ENCODE data around the gene PATL2.
"Not testable (repeated sequence)": the region's sequence is repeated elsewhere in the genome, so short reads cannot be mapped to it uniquely, and the experiment has no call there.

The PATL2 gene
- 72.0 to 76.3 reads per million in 2 donors for total RNA-seq

DNA sequence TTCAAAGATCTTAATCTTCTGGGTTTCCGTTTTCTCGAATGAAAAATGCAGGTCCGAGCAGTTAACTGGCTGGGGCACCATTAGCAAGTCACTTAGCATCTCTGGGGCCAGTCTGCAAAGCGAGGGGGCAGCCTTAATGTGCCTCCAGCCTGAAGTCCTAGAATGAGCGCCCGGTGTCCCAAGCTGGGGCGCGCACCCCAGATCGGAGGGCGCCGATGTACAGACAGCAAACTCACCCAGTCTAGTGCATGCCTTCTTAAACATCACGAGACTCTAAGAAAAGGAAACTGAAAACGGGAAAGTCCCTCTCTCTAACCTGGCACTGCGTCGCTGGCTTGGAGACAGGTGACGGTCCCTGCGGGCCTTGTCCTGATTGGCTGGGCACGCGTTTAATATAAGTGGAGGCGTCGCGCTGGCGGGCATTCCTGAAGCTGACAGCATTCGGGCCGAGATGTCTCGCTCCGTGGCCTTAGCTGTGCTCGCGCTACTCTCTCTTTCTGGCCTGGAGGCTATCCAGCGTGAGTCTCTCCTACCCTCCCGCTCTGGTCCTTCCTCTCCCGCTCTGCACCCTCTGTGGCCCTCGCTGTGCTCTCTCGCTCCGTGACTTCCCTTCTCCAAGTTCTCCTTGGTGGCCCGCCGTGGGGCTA lies at the start of gene PATL2, which contains the start of gene B2M:
Gene PATL2, minus strand, starts transcription at position 228 of the 647 bp plus-strand sequence. CDS start 34,833 bp downstream, outside the sequence.
Gene B2M, plus strand, starts transcription at position 422 of the 647 bp plus-strand sequence. Its CDS starts 30 bp downstream, at position 452.
- peak; percentile 75 for DNase-seq

DNA sequence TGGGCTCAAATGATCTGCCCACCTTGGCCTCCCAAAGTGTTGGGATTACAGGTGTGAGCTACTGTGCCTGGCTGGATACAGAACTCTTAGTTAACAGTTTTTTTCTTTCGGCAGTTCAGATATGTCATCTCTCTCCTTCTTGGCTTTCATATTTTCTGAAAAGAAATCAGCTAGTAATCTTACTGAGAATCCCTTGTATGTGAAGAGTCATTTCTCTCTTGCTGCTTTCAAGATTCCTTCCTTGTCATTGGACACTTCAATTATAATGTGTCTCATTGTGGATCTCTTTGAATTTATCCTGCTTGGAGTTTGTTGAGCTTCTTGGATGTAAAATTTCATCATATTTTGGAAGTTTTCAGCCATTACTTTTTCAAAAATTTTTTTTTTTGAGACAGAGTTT lies 42.2 kb upstream of the PATL2 start:
- no peak for DNase-seq

DNA sequence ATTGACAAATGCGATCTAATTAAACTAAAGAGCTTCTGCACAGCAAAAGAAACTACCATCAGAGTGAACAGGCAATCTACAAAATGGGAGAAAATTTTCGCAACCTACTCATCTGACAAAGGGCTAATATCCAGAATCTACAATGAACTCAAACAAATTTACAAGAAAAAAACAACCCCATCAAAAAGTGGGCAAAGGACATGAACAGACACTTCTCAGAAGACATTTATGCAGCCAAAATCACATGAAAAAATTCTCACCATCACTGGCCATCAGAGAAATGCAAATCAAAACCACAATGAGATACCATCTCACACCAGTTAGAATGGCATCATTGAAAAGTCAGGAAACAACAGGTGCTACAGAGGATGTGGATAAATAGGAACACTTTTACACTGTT lies 32.3 kb upstream of the PATL2 start:
- not testable (repeated sequence) for DNase-seq

DNA sequence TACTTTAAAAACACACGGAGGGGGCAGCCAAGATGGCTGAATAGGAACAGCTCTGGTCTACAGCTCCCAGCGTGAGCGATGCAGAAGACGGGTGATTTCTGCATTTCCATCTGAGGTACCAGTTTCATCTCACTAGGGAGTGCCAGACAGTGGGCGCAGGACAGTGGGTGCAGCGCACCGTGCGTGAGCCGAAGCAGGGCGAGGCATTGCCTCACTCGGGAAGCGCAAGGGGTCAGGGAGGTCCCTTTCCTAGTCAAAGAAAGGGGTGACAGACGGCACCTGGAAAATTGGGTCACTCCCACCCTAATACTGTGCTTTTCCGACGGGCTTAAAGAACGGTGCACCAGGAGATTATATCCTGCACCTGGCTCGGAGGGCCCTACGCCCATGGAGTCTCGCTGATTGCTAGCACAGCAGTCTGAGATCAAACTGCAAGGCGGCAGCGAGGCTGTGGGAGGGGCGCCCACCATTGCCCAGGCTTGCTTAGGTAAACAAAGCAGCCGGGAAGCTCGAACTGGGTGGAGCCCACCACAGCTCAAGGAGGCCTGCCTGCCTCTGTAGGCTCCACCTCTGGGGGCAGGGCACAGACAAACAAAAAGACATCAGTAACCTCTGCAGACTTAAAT lies 28.2 kb upstream of the PATL2 start:
- DNase-seq, result peak; percentile 14

DNA sequence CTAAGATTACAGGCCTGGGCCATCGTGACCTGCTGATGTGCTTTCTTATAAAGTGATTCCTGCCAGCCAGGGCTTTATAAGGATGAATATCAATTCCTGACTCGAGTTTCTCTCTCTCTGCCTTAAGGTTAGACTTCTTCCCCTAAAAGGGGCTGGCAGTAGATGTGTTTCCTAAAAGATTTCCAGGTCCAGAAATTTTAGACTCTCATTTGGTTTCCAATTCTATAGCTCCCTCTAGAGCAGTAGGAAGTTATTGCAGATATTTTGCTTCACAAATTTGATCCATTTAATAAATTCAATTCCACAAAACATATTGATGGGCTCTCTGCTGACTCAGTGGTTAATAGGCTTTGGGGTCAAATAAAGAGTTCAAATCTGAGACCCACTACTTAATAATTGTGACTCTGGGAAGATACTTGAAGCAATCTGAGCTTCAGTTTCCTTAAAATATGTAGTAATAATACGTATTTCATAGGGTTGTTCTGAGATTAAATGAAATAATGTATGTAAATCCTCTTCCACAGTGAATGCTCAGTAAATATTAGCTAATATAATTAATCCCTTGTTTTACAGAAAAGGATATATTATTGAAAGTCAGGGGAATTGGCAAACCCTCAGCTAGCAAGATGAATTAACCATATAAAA lies 27.3 kb upstream of the PATL2 start:
- no peak for DNase-seq

DNA sequence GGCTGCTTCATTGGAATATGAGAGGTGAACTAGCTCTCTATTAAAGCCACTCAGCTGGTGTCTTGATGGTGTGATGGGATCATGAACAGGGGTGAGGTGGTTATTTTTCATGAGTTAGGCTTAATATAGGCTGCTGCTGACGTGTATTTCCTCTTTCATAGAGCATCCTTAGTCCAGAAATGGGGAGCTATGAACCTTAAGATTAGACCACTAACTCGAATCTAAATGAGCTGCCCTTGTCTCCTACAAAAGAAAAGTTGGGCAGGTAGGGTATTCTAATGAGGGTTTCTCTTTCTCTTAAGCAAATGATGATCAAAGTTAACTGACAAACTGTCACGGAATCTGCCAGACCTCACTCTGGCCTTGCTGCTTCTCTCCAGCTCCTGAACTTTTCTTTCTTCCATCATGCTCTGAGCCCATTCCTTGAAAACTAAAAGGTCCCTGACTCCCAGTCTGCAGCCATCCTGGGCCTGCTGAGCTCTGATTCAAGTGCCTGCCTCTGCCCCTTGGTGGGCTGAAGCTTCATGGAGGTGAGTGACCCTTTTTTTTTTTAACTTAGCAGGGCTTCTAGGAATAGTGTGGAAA lies 25.1 kb upstream of the PATL2 start, which contains the start of gene TRIM69:
Gene TRIM69, plus strand, starts transcription at position 348 of the 585 bp plus-strand sequence. Its CDS starts 177 bp downstream, at position 525.
- DNase-seq, result no peak

DNA sequence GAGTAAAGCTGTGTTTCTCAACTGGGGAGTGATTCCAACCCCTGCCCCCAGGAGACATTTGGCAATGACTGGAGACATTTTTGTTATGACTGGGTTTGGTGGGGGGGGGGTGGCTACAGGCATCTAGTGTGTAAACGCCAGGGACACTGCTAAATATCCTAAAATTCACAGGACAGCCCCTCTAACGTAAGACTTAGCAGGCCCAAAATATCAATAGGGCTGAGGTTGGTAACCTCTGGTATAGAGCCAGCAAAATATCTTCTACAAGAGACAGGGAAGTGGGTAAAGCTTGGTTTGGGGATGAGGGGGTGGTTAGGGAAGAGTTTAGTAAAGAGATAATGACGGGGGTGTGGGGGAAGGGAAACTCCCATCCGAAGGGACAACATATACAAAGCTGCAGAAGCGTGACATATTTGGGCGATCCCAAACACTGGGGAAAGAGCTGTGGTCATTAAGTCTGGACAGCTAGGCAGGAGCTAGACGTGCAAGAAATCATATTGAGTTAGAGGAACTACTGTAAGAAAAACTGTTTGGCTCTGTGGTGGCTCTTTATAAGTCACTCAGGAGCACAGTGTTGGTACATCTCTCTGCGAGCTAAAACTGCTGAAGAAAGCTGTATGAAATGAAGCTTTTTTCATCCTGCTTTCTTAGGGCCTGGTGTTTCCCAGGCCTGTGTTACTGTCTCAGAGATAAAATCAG lies 24.5 kb upstream of the PATL2 start:
- no peak for DNase-seq

DNA sequence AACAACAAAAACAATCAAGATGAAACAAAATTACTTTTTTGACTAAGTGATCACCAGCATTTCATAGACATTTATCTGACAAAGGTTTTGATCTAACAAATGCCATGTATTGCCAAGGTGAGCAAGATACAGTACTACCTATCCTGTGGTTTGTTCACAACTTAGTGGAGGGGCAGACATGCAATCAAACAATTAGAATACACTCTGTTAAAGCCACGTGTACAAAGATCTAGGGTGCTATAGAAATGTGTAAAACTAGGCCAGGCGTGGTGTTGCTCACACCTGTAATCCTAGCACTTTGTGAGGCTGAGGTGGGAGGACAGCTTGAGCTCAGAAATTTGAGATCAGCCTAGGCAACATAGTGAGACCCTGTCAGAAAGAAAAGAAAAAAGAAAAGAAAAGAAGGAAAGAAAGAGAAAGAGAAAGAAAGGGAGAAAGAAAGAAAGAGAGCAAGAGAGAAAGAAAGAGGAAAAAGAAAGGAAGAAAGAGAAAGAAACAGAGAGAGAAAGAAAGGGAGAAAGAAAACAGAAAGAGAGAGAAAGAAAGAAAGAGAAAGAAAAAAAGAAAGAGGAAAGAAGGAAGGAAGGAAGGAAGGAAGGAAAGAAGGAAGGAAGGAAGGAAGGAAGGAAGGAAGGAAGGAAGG lies 23.8 kb upstream of the PATL2 start:
- DNase-seq, result no peak

DNA sequence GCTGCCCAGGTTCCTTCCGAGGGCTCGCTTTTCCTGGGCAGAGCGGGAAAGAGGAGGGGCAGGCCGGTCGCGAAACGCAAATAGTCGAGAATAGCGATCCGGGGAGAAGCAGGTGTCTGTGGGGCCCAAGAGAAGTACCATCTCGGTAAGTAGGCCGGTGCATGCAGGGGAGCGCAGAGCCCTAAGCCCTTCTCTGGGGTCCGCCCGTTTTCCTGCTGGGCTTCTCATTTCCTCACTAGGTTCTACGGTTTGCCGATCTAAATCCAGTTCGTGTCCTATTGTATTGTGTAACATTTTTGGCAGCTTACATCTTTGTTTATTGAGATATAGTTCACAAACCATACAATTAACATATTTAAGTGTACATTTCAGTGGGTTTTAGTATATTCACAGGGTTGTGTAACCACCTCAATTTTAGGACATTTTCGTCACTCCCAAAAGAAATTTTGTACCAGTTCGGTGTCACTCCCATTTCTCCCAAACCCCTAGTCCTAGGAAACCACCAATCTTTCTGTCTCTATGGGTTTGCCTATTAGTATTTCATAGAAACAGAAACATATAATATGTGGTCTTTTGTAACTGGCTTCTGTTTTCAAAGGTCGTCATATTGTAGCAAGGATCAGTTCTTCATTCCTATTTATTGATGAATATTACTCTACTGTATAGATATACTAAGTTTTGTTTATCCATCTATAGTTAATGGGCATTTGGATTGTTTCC lies 18.4 kb upstream of the PATL2 start:
- DNase-seq, result no peak

DNA sequence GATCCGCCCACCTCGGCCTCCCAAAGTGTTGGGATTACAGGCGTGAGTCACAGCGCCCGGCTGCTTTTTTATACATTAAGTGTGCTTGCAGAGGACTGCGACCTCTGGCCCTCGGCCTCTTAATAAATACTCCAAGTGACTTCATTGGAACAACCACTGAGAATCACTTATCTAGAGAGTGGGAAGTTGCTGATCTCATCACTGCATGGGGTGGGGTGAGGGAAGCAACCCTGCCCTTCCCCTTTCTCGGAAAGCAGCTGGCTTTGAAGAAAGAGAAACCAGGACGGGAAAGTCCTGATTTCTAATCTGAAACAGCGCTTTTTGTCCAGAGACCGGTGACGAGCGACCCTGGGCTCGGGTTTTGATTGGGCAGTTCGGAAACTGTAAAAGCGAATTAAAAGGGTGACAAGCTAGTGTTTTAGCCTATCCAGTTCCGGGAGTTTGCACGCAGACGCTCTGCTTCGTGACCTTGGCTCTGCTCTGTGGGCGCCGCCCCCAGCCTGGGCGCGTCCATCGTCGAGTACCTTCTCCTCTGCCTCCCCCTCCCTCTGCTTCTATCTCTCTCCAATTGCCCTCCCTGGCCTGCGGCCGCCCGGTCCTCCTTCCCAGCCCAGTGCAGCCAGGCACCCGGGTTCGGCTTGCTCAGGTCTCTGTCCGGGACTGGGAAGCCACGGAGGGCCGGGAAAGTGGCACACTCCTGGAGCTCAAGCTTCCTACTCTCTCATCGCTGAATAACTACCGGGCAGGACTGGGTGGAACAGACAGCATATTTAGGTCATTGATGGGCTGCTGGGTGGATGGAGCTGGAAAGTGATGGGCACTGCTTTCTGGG lies 17.7 kb upstream of the PATL2 start:
- DNase-seq, result peak; percentile 81

DNA sequence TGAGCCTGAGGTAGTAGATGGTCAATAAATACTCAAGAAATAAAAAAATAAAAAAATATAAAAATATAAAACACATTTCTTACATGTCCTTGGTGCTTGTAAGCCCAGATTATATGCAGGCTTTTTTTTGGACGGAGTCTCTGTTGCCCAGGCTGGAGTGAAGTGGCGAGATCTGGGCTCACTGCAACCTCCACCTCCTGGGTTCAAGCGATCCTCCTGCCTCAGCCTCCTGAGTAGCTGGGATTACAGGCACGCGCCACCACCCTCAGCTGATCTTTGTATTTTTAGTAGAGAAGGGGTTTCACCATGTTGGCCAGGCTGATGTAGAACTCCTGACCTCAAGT lies 17.1 kb upstream of the PATL2 start:
- DNase-seq, result not testable (repeated sequence)

DNA sequence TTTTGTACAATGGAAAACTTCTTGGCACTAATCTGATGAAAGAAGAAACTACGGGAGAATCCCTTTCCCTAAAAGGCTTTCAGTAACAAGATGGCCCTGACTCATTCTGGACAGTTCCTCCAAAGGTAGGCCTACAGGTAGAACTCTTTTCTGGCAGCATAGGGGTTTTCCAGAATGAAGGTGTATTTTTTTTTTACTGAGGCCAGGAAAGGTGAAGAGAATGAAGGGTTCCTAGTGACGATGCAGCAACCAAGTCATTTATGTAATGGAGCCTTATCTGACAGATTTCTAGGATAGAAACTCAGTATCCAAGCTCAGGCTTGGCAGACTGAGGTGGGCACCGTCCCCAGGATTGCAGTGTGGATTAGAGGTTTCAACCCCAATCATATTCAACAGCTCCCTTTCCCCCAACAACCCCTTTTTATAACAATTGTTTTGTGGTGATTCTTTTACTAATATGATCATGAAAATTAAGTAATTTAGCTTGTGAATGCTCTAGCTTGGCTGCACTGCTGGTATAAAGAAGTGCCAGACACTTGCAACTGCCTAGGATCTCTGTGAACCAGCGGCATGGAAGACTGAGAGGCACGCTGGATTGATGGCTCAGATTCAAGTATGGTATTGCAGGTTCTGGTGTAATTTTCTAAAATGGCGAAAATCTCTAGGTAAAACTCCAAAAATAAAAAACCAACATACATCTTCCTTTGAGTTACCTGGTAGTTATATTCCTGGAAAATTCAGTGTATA lies 16.5 kb upstream of the PATL2 start:
- no peak for DNase-seq

DNA sequence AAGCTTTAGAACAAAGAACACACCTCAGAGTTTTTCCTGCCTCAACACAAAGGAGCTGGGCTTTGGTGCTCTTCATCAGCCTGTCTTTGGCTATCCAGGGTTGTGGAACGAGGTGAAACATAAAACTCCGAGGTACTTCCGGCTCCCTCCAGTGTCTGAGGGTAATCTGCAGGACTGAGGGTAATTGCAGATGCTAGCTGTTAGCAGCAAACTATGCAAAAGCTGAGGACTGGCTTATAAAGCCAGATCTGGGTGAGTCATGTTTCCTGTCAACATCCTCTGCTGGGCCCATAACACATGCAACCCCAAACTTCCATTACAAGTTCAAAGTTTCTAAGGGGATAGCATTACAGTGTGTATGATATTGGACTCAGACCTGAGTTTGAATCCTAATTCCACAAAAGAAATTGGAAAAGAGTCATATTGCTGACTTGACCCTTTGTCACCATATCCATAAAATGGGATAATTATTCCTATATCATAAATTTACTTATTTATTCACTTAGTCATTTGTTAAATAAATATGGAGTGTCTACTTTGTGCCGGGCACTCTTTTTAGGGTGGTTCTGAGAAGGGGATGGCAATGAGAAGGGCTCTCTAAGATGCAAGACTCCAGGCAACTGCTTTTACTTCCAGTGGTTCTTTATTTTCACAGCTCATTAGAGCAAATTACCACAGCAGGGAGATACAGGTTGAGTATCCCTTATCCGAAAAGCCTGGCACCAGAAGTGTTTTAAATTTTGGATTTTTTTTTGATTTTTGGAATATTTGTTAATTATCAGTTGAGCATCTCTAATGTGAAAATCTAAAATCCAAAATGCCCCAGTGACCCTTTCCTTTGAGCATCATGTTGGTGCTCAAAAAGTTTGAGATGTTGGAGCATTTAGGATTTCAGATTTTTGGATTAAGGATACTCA lies 15.7 kb upstream of the PATL2 start:
- no peak for DNase-seq

DNA sequence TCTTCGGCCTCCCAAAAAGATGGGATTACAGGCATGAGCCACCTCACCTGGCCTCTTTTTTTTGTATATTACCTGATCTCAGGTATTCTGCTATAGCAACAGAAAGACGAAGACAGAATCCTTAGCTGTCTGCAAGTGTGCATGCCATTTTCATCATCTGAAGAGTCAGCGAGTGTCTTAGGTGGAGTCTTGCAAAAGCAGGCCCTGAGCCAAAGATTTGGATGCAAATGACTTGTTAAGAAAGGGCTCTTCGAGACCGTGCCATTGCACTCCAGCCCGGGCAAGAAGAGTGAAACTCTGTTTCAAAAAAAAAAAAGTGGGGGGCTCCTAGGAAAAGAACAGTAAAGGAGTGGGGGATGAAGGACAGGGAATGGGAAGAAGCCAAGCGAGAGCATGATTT lies 15.0 kb upstream of the PATL2 start:
- DNase-seq, result no peak

DNA sequence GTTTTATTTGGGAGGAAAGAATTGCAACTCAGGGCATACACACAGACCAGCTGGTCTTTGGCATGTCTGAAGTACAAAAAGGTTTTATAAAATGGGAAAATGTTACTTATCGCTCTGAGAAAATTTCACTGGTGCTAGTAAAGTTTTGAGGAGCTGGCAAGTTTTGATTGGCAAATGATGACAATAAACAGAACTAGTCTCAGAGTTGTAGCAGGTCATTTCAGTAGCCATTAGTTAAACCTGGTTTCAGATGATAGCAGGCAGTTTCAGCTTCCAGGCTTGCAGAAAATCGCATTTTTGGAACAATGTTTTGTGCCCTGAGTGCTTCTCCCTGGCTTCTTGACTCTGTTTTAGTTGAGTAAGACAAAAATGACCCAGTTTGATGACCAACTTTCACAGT lies 10.9 kb upstream of the PATL2 start:
- no peak for DNase-seq

DNA sequence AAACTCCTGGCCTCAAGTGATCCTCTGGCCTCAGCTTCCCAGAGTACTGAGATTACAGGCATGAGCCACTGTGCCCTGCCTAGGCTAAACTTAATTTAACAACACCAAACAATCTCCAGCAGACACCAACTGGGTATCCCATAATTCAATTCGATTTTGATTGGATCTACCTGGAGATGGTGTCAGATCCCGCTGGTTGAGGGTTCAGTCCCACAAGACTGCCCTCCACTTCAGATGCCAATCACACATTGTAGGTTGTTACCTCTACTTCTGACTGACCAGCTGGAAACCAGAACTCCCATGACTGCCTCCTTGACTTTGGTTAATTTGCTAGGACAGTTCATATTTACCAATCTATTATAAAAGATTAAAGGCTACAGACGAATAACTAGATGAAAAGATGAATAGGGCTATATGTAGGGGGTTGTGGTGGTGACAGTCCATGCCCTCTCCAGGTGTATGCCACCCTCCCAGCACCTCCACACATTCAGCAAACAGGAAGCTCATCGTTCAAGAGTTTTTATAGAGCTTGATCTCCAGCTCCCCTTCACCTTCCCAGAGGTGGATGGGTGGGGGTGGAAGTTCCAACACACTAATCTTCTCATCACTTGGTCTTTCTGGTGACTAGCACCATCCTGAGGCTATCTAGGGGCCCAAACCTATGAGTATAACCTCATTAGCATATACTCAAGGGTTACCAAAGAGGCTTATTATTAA lies 9.5 kb upstream of the PATL2 start:
- no peak for DNase-seq

DNA sequence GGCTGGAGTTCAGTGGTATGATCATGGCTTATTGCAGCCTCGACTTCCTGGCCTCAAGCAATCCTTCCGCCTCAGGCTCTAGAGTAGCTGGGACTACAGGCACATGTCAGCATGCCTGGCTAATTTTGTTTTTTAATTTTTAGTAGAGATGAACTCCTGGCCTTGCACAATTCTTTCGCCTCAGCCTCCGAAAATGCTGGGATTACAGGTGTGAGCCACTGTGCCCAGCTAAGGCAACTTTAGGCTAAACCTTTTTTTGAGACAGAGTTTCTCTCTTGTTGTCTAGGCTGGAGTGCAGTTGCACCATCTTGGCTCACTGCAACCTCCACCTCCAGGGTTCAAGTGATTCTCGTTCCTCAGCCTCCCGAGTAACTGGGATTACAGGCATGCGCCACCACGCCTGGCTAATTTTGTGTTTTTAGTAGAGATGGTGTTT lies 8.9 kb upstream of the PATL2 start:
- DNase-seq, result not testable (repeated sequence)

All from activated gamma-delta T cell (primary cell).